MCF 10A (cell line): ENCODE data around the gene PKD2. TPM values are rescaled to one million over a fixed set of nuclear protein-coding genes. Genes with fewer than 3 reads are reported as not detected.
A peak's percentile ranks its signal among the peaks of the same experiment; 100 is the strongest.

Experiments
- BruUV-seq: library from RNA; stranded (reverse); fragments of 400-500 nt; replicated peaks from 2 replicates; lab custom pipeline; 2021; lab: Mats Ljungman, UMichigan
- CTCF ChIA-PET: fragments of 300-600 bp; sonication (Branson Sonifier 250); formaldehyde crosslinking; extraction: SDS; loops from one replicate; lab custom pipeline; 2021; ENCODE audit warnings: antibody characterized with exemption, inconsistent platforms; lab: Yijun Ruan, JAX
- POLR2A ChIA-PET: fragments of 300-600, 350-650 bp; sonication (Branson Sonifier 250); formaldehyde crosslinking; extraction: SDS; loops from one replicate; lab custom pipeline; 2020; ENCODE audit warnings: antibody characterized with exemption, inconsistent platforms; lab: Yijun Ruan, JAX
- DNase-seq: peaks from one replicate; pipeline ENCODE4 v3.0.0-alpha.2; 2018; ENCODE audit not compliant: unreplicated experiment
- H3K27ac Mint-ChIP-seq: one replicate; pipeline ENCODE4 v1.8.0; 2022; ENCODE audit warnings: mild to moderate bottlenecking, low read depth, mixed read lengths; ENCODE audit not compliant: unreplicated experiment
- H3K27me3 Mint-ChIP-seq: one replicate; pipeline ENCODE4 v1.8.0; 2022; ENCODE audit warnings: mixed read lengths; ENCODE audit not compliant: insufficient read depth, unreplicated experiment
- H3K36me3 Mint-ChIP-seq: one replicate; pipeline ENCODE4 v1.8.0; 2022; ENCODE audit warnings: mild to moderate bottlenecking, moderate library complexity, mixed read lengths; ENCODE audit not compliant: insufficient read depth, unreplicated experiment
- H3K4me1 Mint-ChIP-seq: one replicate; pipeline ENCODE4 v1.8.0; 2022; ENCODE audit warnings: mixed read lengths; ENCODE audit not compliant: insufficient read depth, unreplicated experiment
- H3K4me3 Mint-ChIP-seq: one replicate; pipeline ENCODE4 v1.8.0; 2022; ENCODE audit warnings: mild to moderate bottlenecking, moderate library complexity, mixed read lengths; ENCODE audit not compliant: unreplicated experiment
- H3K9me3 Mint-ChIP-seq: one replicate; pipeline ENCODE4 v1.8.0; 2022; ENCODE audit warnings: mixed read lengths; ENCODE audit not compliant: unreplicated experiment
- intact Hi-C: fragments of 100-400 bp; cut with micrococcal nuclease; formaldehyde crosslinking; loops from 2 replicates; pipeline ENCODE4 v1.14.1; 2022
- total RNA-seq: library from RNA; stranded (reverse); gene quantifications from 2 replicates; pipeline ENCODE4 v1.2.3, GENCODE V29; 2022
- TF ChIP-seq, protein P1 (sequence below): fragments of 200-600 bp; IDR thresholded peaks from one replicate; pipeline ENCODE4 v1.8.0; 2022; ENCODE audit warnings: antibody characterized with exemption, mild to moderate bottlenecking; ENCODE audit not compliant: unreplicated experiment

PKD2 gene
- total RNA-seq, 1 experiment from 2014 or later, result 29.5 TPM

DNA sequence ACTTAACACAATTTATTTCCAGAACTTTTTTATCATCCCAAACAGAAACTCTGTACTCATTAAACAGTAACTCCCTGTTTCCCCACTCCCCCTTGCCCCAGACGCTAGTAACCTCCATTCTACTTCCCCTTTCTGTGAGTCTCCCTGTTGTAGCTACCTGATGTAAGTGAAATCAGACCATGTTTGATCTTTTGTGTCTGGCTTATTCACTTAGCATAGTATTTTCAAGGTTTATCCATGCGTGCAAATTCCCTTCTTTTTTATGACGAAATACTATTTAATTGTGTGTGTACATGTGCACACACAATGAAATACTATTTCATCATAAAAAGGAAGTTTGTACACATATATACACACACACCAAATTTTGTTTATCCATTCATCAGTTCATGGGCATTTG, 5.2 kb downstream of the PKD2 start:
- no peaks in the 10 kb centered on the region for H3K36me3 Mint-ChIP-seq
- H3K4me1 Mint-ChIP-seq, result peaks cover 23% of the 10 kb centered on the region
- intact Hi-C loops, result no loop called here
- BruUV-seq, result no TSS peak
- no peaks in the 10 kb centered on the region for H3K27me3 Mint-ChIP-seq
- no peak for DNase-seq
- H3K4me3 Mint-ChIP-seq, result no peak overlapping the region
- TF ChIP-seq, protein P1, sequence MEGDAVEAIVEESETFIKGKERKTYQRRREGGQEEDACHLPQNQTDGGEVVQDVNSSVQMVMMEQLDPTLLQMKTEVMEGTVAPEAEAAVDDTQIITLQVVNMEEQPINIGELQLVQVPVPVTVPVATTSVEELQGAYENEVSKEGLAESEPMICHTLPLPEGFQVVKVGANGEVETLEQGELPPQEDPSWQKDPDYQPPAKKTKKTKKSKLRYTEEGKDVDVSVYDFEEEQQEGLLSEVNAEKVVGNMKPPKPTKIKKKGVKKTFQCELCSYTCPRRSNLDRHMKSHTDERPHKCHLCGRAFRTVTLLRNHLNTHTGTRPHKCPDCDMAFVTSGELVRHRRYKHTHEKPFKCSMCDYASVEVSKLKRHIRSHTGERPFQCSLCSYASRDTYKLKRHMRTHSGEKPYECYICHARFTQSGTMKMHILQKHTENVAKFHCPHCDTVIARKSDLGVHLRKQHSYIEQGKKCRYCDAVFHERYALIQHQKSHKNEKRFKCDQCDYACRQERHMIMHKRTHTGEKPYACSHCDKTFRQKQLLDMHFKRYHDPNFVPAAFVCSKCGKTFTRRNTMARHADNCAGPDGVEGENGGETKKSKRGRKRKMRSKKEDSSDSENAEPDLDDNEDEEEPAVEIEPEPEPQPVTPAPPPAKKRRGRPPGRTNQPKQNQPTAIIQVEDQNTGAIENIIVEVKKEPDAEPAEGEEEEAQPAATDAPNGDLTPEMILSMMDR, result no peak
- H3K9me3 Mint-ChIP-seq, result no peaks in the 10 kb centered on the region
- no peak overlapping the region for H3K27ac Mint-ChIP-seq
- ChIA-PET POLR2A (no interaction called here), CTCF (interaction anchor here (0.6 kb wide), 1 partner anchor 56 kb away, joined by 3 read pairs; no protein-coding TSS in a partner anchor)

DNA sequence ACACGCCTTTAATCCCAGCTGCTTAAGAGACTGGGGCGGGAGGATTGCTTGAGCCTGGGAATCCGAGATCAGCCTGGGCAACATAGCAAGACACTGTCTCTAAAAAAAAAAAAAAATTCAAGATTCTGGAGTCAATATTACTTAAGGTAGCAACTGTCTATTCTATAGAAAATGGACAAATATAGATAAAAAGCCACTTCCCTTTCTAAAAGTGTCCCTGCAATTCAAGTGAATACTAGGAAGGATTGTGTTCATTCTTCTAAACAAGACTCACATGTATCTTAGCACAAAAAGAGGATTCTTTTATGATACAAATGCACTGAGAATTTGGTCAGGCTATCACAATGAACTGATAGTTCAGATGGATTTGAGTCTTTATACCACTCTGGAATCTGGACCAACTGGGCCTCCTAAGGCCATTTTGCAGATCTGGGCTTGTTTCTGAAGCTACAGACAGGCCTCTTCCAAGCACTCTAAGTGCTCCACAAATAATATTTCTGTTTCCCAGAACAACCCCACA, 7.0 kb downstream of the PKD2 start:
- TF ChIP-seq, protein P1, result no peak
- Mint-ChIP-seq H3K27me3 (no peaks in the 10 kb centered on the region), H3K9me3 (no peaks in the 10 kb centered on the region), H3K4me1 (peaks cover 37% of the 10 kb centered on the region), H3K4me3 (no peak overlapping the region), H3K36me3 (no peaks in the 10 kb centered on the region), H3K27ac (no peak overlapping the region)
- no peak for DNase-seq
- no TSS peak for BruUV-seq
- CTCF ChIA-PET, result interaction anchor here (0.6 to 1.4 kb wide), 4 partner anchors 8 to 198 kb away, joined by 3 to 4 read pairs (median 4); no protein-coding TSS in a partner anchor
- intact Hi-C loops, result no loop called here
- POLR2A ChIA-PET, result interaction anchor here (1.5 kb wide), 1 partner anchor 13 kb away, joined by 5 read pairs; no protein-coding TSS in a partner anchor

DNA sequence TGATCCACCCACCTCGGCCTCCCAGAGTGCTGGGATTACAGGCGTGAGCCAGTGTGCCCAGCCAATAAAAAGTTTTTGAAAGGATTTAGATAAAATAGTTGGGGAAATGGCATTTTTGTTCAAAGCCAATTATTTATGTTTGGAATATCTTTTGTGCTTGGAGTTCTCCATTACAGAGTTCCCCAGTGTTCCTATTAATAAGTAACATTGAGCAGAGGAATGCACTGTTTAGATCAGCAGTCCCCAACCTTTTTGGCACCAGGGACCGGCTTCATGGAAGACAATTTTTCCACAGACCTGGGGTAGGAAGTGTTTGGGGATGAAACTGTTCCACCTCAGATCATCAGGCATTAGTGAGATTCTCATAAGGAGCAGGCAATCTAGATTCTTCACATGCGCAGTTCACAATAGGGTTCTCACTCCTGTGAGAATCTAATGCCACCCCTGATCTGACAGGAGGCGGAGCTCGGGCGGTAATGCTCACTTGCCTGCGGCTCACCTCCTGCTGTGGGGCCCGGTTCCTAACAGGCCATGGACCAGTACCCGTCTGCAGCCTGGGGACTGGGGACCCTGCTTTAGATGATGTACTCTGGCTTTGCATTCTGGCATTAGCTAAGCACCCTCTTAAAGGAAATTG, 8.3 kb downstream of the PKD2 start:
- Mint-ChIP-seq H3K36me3 (peaks cover 5% of the 10 kb centered on the region), H3K9me3 (no peaks in the 10 kb centered on the region), H3K4me3 (no peak overlapping the region), H3K27me3 (no peaks in the 10 kb centered on the region), H3K4me1 (peaks cover 31% of the 10 kb centered on the region), H3K27ac (peak overlapping the region; percentile 75)
- intact Hi-C loops, result no loop called here
- ChIA-PET CTCF (interaction anchor here (0.6 to 1.7 kb wide), 2 partner anchors 166 to 203 kb away, joined by 3 read pairs; no protein-coding TSS in a partner anchor), POLR2A (no interaction called here)
- BruUV-seq, result no TSS peak
- TF ChIP-seq, protein P1, result no peak
- no peak for DNase-seq

- DNase-seq, result peak; percentile 81
- intact Hi-C loops, result no loop called here
- no peaks in the 10 kb centered on the region for H3K27me3 Mint-ChIP-seq
- H3K4me1 Mint-ChIP-seq, result peaks cover 24% of the 10 kb centered on the region
- BruUV-seq, result no TSS peak
- peak overlapping the region; percentile 5 for H3K4me3 Mint-ChIP-seq
- peak overlapping the region; percentile 78 for H3K27ac Mint-ChIP-seq
- CTCF ChIA-PET, result interaction anchor here (0.6 to 1.7 kb wide), 3 partner anchors 168 to 597 kb away, joined by 3 read pairs; no protein-coding TSS in a partner anchor
- H3K9me3 Mint-ChIP-seq, result no peaks in the 10 kb centered on the region
- H3K36me3 Mint-ChIP-seq, result peaks cover 17% of the 10 kb centered on the region
- TF ChIP-seq, protein P1, result no peak
- POLR2A ChIA-PET, result interaction anchor here (0.6 to 1.2 kb wide), 4 partner anchors 9 to 740 kb away, joined by 3 to 11 read pairs (median 4); partner anchors contain the start of gene PKD2
Measured at GRCh38 chr4:88017516-88018297, 10.3 kb downstream of the PKD2 start.
